ENCODE results near the gene INSC.

The INSC gene

GRCh38 chr11:15288863-15289262, 174.1 kb downstream of the INSC start:
- no peak overlapping the region for H3K4me3 ChIP-seq (ENCODE audit: low read depth, low read length)
- H3K36me3 ChIP-seq (replicated peaks), result no peaks in the 10 kb centered on the region
- DNase-seq, result no peak
- TF ChIP-seq, protein P1, sequence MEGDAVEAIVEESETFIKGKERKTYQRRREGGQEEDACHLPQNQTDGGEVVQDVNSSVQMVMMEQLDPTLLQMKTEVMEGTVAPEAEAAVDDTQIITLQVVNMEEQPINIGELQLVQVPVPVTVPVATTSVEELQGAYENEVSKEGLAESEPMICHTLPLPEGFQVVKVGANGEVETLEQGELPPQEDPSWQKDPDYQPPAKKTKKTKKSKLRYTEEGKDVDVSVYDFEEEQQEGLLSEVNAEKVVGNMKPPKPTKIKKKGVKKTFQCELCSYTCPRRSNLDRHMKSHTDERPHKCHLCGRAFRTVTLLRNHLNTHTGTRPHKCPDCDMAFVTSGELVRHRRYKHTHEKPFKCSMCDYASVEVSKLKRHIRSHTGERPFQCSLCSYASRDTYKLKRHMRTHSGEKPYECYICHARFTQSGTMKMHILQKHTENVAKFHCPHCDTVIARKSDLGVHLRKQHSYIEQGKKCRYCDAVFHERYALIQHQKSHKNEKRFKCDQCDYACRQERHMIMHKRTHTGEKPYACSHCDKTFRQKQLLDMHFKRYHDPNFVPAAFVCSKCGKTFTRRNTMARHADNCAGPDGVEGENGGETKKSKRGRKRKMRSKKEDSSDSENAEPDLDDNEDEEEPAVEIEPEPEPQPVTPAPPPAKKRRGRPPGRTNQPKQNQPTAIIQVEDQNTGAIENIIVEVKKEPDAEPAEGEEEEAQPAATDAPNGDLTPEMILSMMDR (IDR thresholded peaks at IDR 0.05; ENCODE audit: low read depth, low read length, missing control alignments), result no peak
- H3K27me3 ChIP-seq (replicated peaks), result no peaks in the 10 kb centered on the region
- no peak overlapping the region for H3K27ac ChIP-seq
- in situ Hi-C loops (cut with HindIII; ENCODE audit: low pct_ligation_motif_present, low sequenced_read_pairs), result no loop called here

- Histone ChIP-seq H3K27me3 (replicated peaks) (no peaks in the 10 kb centered on the region), H3K4me3 (ENCODE audit: low read depth, low read length) (no peak overlapping the region), H3K36me3 (replicated peaks) (no peaks in the 10 kb centered on the region), H3K27ac (no peak overlapping the region)
- in situ Hi-C loops (cut with HindIII; ENCODE audit: low pct_ligation_motif_present, low sequenced_read_pairs), result no loop called here
- no peak for DNase-seq
- TF ChIP-seq, protein P1 (IDR thresholded peaks at IDR 0.05; ENCODE audit: low read depth, low read length, missing control alignments), result no peak
These were observed 175.0 kb downstream of the INSC start for GRCh38 chr11:15289723-15290122.

- in situ Hi-C loops (cut with HindIII; ENCODE audit: low pct_ligation_motif_present, low sequenced_read_pairs), result no loop called here
- Histone ChIP-seq H3K27me3 (replicated peaks) (no peaks in the 10 kb centered on the region), H3K36me3 (replicated peaks) (no peaks in the 10 kb centered on the region), H3K27ac (no peak overlapping the region), H3K4me3 (ENCODE audit: low read depth, low read length) (no peak overlapping the region)
- DNase-seq, result no peak
- TF ChIP-seq, protein P1 (IDR thresholded peaks at IDR 0.05; ENCODE audit: low read depth, low read length, missing control alignments), result no peak
These were observed 177.2 kb downstream of the INSC start for GRCh38 chr11:15291885-15292284.

DNA sequence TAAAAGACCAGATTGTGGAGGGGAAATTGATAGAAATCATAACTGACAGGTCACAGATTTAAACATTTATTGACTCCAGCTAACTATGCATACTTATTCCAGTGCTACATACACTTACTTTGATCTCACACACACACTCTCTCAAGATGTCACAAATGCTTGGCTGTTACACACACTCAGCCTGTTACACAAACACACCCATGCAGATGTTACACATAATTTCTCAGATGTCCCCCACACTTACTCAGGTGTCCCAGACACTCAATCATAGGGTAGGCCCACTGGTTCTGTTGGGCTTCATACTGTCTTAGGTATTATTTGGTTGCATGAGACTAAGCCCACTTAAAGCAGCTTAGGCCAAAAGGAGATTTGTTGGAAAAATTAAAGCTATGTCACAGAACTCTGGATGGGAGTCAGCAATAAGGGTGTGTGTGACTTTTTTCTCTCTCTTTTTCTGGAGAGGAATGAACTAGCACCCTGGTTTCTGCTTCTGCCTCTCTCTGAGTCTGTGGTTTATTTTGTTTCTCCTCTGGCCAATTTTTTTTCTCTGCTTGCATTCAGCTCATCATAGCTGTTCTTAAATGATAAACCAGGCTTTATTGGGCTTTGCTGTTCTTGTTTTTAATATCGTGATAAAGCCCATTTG, 179.4 kb downstream of the INSC start:
- H3K4me3 ChIP-seq (ENCODE audit: low read depth, low read length), result no peak overlapping the region
- in situ Hi-C loops (cut with HindIII; ENCODE audit: low pct_ligation_motif_present, low sequenced_read_pairs), result no loop called here
- no peaks in the 10 kb centered on the region for H3K27me3 ChIP-seq (replicated peaks)
- no peak overlapping the region for H3K27ac ChIP-seq
- TF ChIP-seq, protein P1 (IDR thresholded peaks at IDR 0.05; ENCODE audit: low read depth, low read length, missing control alignments), result no peak
- no peak for DNase-seq
- H3K36me3 ChIP-seq (replicated peaks), result no peaks in the 10 kb centered on the region

GRCh38 chr11:15295695-15296094, 181.0 kb downstream of the INSC start:
- in situ Hi-C loops (cut with HindIII; ENCODE audit: low pct_ligation_motif_present, low sequenced_read_pairs), result no loop called here
- no peaks in the 10 kb centered on the region for H3K27me3 ChIP-seq (replicated peaks)
- no peaks in the 10 kb centered on the region for H3K36me3 ChIP-seq (replicated peaks)
- TF ChIP-seq, protein P1 (IDR thresholded peaks at IDR 0.05; ENCODE audit: low read depth, low read length, missing control alignments), result no peak
- no peak overlapping the region for H3K27ac ChIP-seq
- H3K4me3 ChIP-seq (ENCODE audit: low read depth, low read length), result no peak overlapping the region
- no peak for DNase-seq
